RWPE1 (cell line): Measurements from ENCODE around the gene RGS14.

Experiments used
- CTCF ChIA-PET: fragments of 350-600 bp; sonication (Branson Sonifier 250); formaldehyde crosslinking; extraction: SDS; loops from one replicate; lab custom pipeline; 2021; lab: Yijun Ruan, JAX
- POLR2A ChIA-PET: fragments of 400-600 bp; formaldehyde crosslinking; extraction: SDS; loops from one replicate; lab custom pipeline; 2020; ENCODE audit warnings: antibody characterized with exemption; ENCODE audit not compliant: low non-redundant PET; lab: Yijun Ruan, JAX
- DNase-seq: peaks from one replicate; pipeline ENCODE4 v3.0.0; 2012; ENCODE audit warnings: low spot score
- H3K27ac ChIP-seq: fragments of 450-650 bp; 2 replicates; pipeline ENCODE4 v1.5.1; 2017
- CTCF ChIP-seq: fragments of 450-650 bp; conservative IDR thresholded peaks from 2 replicates; pipeline ENCODE4 v1.5.1; 2017; ENCODE audit warnings: low read depth, mild to moderate bottlenecking

Gene RGS14

GRCh38 chr5:177353093-177353492, 4.6 kb upstream of the RGS14 start:
- CTCF ChIA-PET: no interaction called here
- no peak for DNase-seq
- POLR2A ChIA-PET: no interaction called here
- TF ChIP-seq CTCF: no peak
- no peak overlapping the region for H3K27ac ChIP-seq

- no peak for TF ChIP-seq CTCF
- DNase-seq: no peak
- ChIA-PET CTCF (interaction anchor here (1.2 kb wide), 1 partner anchor 14 kb away, joined by 5 read pairs; no protein-coding TSS in a partner anchor), POLR2A (no interaction called here)
- no peak overlapping the region for H3K27ac ChIP-seq
Observed at GRCh38 chr5:177354256-177354655, 3.5 kb upstream of the RGS14 start.

GRCh38 chr5:177354711-177355110, 3.0 kb upstream of the RGS14 start:
- CTCF ChIA-PET: interaction anchor here (1.2 kb wide), 1 partner anchor 14 kb away, joined by 5 read pairs; no protein-coding TSS in a partner anchor
- no peak overlapping the region for H3K27ac ChIP-seq
- no peak for DNase-seq
- POLR2A ChIA-PET: no interaction called here
- TF ChIP-seq CTCF: no peak

- POLR2A ChIA-PET: no interaction called here
- CTCF ChIA-PET: interaction anchor here (0.8 to 1.7 kb wide), 3 partner anchors 13 to 47 kb away, joined by 3 to 10 read pairs (median 5); no protein-coding TSS in a partner anchor
- no peak overlapping the region for H3K27ac ChIP-seq
- DNase-seq: no peak
- TF ChIP-seq CTCF: no peak
Observed at GRCh38 chr5:177355162-177355867, 2.4 kb upstream of the RGS14 start.

- no peak for DNase-seq
- ChIA-PET POLR2A (no interaction called here), CTCF (interaction anchor here (0.8 to 1.7 kb wide), 3 partner anchors 14 to 47 kb away, joined by 3 to 10 read pairs (median 3); no protein-coding TSS in a partner anchor)
- no peak for TF ChIP-seq CTCF
- H3K27ac ChIP-seq: no peak overlapping the region
Observed at GRCh38 chr5:177355868-177356168, 1.9 kb upstream of the RGS14 start.

GRCh38 chr5:177356746-177357145, 978 bp upstream of the RGS14 start:
- no peak overlapping the region for H3K27ac ChIP-seq
- no peak for TF ChIP-seq CTCF
- CTCF ChIA-PET: interaction anchor here (0.7 to 1.7 kb wide), 3 partner anchors 13 to 38 kb away, joined by 3 to 10 read pairs (median 3); no protein-coding TSS in a partner anchor
- POLR2A ChIA-PET: no interaction called here
- no peak for DNase-seq
